HG03378 (cell line): ENCODE results near the gene TFDP2.
"Not testable (repeated sequence)": the region's sequence is repeated elsewhere in the genome, so short reads cannot be mapped to it uniquely, and the experiment has no call there.

Experiments
- ATAC-seq: cut with Tn5 transposase; IDR thresholded peaks from one replicate; pipeline ENCODE4 v1.9.1; 2021; ENCODE audit warnings: mild to moderate bottlenecking, moderate library complexity; ENCODE audit not compliant: unreplicated experiment

The TFDP2 gene

DNA sequence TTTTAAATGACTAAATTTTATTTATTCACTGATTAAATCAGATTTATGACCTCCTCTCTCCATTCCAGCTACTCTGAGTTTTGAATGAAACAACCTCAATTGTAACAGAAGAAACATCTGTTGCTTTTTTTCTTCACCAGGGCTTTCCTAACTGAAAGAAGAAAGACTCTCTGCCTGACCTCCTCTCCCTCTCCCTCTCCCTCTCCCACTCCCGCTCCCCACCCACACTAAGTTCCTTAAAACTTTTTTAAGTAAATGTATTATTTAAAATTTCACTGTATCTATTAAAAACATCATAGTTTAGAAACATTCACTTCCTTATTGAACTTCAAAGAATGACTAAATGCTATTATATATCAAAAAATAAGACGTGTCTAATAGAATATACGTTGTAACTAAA lies 122.0 kb downstream of the TFDP2 start:
- no peak for ATAC-seq

GRCh38 chr3:142026333-142026732 lies 123.0 kb downstream of the TFDP2 start:
- ATAC-seq, result no peak

DNA sequence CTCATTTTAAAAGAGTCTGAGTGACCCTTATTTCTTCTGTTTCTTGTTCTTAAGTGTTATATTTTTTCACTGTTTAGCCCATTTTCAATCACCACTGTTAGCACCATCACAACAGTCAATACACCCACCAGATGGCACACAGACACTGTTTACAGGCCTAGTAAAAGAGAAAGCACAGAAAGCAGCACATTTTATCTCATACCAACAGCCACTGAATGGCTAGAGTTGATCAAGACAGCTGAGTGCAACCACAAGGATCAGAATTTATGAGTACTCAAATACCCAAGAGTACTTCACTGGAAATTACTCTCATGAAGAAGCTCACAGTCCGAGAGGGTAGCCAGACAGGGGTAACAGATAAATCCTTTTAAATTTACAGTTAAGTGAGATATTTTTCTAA lies 127.0 kb downstream of the TFDP2 start:
- ATAC-seq, result peak; percentile 70

- no peak for ATAC-seq
These were observed 128.2 kb downstream of the TFDP2 start for GRCh38 chr3:142021127-142021526.

- peak; percentile 85 for ATAC-seq
These were observed 129.5 kb downstream of the TFDP2 start for GRCh38 chr3:142019794-142020320.

GRCh38 chr3:142013993-142014392 lies 135.4 kb downstream of the TFDP2 start:
- ATAC-seq, result no peak

DNA sequence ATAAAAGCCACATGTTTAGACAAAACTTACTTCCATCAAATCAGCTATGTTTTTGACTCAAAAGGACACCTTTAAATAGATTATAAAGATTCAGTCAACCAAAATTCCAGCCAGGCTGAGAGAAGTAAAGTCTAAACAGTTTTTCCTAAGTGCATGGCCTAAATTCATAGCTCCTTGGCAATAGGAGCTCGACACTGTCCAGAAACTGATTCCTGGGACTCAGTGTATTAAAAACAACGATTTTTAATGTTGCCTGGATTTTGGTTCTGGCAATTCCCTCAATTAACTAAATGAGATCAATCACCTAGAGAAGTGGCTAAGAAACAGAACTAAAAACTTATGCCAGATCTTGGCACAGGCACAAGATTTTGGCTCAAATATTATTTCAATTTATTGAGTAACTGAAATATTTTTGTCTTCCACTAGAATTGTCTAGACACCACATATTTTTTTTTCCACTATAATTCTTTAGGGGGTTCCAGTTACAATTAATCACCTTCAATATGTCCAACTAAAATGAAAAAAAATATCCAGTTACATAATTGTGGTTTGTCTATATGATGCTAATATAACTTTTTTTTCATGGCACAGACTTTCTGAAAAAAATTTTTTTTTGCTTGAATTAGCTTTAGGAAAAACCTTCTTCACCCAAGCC lies 135.9 kb downstream of the TFDP2 start:
- ATAC-seq, result no peak

- ATAC-seq, result no peak
These were observed 140.3 kb downstream of the TFDP2 start for GRCh38 chr3:142009029-142009428.

DNA sequence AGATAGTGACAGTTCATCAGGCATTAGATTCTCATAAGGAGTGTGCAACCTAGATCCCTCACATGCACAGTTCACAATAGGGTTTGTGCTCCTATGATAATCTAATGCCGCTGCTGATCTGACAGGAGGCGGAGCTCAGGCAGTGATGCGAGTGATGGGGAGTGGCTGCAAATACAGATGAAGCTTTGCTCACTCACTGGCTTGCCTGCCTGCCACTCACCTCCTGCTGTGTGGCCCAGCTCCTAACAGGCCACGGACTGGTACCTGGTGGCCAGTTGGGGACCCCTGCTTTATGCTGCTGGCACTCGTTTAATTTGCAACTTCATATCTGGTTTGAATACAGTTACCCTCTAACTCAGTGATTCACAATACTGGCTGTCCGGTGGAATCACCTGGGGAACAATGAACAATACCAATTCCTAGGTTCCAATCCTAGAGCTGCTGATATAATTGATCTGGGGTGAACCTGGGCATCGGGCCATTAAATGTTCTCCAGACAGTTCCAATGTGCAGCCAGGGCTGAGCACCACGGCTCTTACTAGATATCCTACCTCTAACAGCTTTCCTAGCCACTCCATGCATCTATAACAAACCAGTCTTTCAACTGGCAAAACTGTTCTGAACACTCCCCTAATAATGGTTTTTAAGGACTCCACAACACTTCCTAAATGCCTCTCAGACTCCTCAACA lies 141.5 kb downstream of the TFDP2 start:
- ATAC-seq, result no peak

DNA sequence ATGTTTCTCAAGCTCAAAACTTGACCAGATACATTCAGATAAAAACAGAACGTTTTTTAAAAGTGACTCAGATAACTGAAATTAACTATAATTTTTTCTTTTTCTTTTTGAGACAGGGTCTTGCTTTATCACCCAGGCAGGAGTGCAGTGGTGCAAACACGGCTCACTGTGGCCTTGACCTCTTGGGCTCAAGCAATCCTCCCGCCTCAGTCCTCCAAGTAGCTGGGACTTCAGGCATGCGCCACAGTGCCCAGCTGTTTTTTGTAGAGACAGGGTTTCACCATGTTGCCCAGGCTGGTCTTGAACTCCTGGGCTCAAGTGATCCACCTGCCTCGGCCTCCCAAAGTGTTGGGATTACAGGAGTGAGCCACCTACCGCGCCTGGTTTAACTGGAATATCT lies 144.4 kb downstream of the TFDP2 start:
- ATAC-seq, result not testable (repeated sequence)

- ATAC-seq, result no peak
These were observed 145.3 kb downstream of the TFDP2 start for GRCh38 chr3:142004025-142004424.

DNA sequence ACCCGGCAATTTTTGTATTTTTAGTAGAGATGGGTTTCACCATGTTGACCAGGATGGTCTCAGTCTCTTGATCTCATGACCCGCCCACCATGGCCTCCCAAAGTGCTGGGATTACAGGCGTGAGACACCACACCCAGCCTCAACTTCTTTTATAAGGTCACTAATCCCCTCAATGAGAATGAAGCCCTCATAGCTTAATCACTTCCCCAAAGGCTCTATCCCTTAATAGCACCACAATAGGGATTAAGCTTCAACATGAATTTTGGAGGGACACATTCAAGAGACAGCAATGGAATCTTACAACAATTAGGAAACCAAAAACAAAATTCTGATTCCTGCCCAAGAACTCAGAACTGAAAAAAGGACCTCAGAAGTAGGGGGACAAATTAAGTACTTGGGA lies 146.1 kb downstream of the TFDP2 start:
- no peak for ATAC-seq

DNA sequence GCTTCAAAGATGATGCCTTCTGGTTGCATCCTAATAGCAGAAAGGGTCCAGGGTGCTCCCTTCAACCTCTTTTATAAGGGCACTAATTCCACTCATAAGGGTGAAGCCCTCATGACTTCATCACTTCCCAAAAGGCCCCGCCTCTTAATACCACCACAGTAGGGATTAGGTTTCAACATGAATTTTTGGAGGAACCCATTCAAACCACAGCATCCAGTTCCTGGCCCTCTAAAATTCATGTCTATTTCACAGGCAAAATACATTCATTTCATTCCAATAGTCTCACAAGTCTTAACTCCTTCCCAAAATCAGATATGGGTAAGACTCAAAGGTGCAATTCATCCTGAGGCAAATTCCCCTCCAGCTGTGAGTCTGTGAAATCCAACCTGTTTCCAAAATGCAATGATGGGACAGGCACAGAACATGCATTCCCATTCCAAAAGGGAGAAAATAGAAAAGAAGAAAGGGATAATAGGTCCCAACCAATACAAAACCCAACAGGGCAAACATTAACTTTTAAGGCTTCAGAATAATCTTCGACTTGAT lies 148.9 kb downstream of the TFDP2 start:
- ATAC-seq, result no peak

GRCh38 chr3:141998669-141999290 lies 150.6 kb downstream of the TFDP2 start:
- no peak for ATAC-seq

GRCh38 chr3:141996437-141996836 lies 152.9 kb downstream of the TFDP2 start:
- peak; percentile 68 for ATAC-seq

GRCh38 chr3:141994856-141995255 lies 154.5 kb downstream of the TFDP2 start:
- ATAC-seq, result no peak

GRCh38 chr3:141992512-141992911 lies 156.8 kb downstream of the TFDP2 start:
- ATAC-seq, result peak; percentile 50

DNA sequence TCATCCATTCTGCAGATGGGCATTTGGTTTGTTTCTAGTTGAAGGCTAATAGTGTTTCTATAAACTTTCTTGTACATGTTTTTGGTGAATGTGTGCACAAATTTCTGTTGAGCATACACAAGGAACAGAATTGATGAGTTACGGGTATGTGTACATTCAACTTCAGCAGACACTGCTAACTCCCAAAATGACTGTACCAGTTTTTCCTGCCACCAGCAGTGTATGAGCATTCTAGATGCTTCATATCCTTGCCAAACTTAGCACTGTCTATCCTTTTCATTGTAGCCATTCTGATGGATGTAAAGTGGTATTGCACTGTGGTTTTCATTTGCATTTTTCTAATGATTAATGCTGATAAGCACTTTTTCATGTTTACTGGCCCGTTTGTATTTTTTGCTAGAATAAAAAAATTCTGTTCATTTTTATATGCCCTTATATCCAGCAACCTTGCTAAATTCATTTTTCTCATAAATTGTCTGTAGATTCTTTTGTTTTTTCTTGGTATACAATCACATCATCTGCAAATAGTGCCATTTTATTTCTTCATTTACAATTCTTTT lies 162.7 kb downstream of the TFDP2 start:
- no peak for ATAC-seq

GRCh38 chr3:141981084-141981483 lies 168.3 kb downstream of the TFDP2 start:
- no peak for ATAC-seq

DNA sequence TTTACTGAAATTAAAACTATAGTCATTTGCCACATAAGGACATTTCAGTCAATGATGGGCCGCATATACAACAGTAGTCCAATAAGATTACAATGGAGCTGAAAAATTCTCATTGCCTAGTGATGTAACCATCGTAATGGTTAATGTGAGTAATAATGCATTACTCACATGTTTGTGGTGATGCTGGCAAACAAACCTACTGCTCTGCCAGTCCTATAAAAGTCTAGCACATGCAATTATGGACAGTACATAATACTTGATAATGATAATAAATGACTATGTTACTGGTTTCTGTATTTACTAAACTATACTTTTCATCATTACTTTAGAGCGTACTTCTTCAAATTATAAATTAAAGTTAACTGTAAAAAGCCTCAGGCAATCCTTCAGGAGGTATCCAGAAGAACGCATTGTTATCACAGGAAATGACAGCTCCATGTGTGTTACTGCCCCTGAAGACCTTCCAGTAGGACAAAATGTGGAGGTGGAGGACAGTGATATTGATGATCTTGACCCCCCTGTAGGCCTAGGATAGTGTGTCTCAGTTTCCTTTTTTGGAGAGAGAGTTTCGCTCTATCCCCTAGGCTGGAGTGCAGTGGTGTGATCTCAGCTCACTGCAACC lies 170.2 kb downstream of the TFDP2 start:
- no peak for ATAC-seq

- not testable (repeated sequence) for ATAC-seq
These were observed 174.6 kb downstream of the TFDP2 start for GRCh38 chr3:141974777-141975176.
